ENCODE data around the gene RAB12.
"Not testable (repeated sequence)": the region's sequence is repeated elsewhere in the genome, so short reads cannot be mapped to it uniquely, and the experiment has no call there.

Gene RAB12

GRCh38 chr18:8608795-8609658 lies at the start of gene RAB12:
TSS of gene RAB12 (plus strand) at chr18:8609437. CDS start at chr18:8609440, 3 bp downstream.
- peak; percentile 89 for DNase-seq

DNA sequence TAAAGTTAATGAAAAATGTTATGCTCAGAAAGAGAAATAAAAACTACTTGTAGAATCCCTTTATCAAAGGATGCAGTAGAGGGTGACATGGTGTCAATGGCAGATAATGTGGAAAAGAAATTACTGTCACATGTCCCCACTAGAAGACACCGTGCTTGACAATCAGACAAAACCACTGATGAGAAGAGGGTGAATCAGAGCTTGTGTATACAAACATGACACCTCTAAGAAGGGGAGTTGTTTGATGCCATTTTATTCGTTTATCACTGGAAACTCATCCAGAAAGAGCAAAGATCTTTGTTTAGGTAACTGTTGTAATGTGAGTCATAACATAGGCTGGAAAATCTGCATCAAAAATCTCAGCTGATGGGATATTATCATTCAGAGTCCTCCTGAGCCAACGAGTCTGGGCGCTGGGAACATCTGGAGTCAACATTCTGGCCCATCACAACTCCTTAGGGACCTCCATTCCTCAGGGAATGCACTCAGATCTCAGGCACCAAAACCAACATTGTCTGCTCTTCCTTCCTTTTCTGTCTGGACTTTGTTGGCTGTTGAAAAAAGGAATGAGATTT lies 49.5 kb upstream of the RAB12 start:
- no peak for DNase-seq

GRCh38 chr18:8561123-8561910 lies 47.9 kb upstream of the RAB12 start:
- no peak for DNase-seq

- no peak for DNase-seq
These were observed 47.2 kb upstream of the RAB12 start for GRCh38 chr18:8562070-8562469.

DNA sequence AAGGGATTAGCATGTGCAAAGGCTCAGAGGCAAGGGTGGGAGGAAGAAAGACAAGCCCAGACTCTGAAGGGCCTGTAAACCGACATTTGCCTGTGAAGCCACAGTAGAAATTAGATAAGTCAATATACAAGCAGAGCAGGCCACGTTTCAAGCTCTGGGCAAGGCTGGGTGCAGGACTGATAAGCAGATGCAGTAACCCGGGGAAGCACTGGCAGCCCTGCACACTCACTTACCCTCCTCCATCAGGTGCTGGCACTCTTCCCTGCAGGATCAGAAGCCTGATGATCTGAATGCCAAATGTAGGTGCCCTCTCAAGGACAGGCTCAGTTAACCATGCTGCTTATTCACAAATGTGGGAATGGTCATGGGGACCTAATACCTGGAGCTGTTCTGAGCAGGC lies 46.3 kb upstream of the RAB12 start:
- DNase-seq = no peak

DNA sequence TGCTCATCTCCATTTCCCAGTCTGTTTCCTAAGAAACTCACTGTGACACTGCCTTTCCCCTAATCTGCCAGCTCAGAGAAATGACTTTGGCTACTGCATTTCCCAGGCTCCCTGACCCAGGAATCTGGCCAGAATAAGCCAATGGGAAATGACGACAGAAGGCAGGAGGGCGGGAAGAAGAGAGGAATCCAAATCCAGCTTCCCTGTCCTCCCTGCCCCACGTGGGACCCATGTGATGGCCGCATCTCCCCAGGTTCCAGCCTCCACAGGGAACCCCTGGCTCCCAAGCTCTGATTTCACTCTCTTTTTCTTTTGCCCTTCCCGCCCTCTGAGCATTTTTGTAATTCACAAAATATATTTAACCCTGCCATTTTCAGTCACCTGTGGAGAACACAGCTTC lies 37.8 kb upstream of the RAB12 start:
- DNase-seq = no peak

GRCh38 chr18:8573766-8574165 lies 35.5 kb upstream of the RAB12 start:
- not testable (repeated sequence) for DNase-seq

- DNase-seq = no peak
These were observed 24.4 kb upstream of the RAB12 start for GRCh38 chr18:8584798-8585197.

DNA sequence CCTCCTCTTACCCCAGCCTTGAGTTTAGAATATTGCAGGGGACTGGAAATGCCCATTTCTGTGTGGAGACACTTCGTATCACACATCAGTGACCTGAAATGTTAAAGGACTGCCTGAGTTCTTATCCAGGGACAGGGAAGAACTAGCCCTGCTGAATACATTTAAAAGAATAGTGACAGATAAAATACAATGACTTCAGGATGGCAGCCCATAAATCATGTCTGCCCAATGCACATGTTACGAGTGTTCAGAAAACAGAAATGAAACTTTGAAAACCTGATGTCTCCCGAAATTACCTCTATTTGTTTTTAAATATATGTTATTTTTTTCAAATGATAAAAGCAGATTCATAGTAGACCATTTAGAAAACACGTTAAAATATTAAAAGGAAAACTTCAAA lies 22.3 kb upstream of the RAB12 start:
- DNase-seq = no peak

DNA sequence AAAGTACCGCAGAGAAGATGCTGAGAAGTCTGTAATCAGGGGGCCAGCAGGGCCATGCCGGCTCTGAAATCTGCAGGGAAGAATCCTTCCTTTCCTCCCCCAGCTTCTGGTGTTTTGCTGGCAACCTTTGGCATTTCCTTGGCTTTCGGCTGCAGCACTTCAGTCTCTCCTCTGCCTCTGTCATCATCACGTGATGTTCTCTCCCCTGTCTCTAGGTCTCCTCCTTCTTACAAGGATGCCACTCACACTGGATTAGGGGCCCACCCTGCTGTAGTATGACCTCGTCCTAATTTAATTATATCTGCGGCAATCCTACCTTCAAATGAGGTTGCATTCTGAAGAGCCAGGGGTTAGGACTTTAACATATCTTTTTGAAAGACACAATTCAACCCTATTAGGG lies 13.8 kb upstream of the RAB12 start:
- DNase-seq = no peak

- no peak for DNase-seq
These were observed 7.8 kb upstream of the RAB12 start for GRCh38 chr18:8601277-8602032.

- DNase-seq = no peak
These were observed 7.2 kb upstream of the RAB12 start for GRCh38 chr18:8602040-8602439.

GRCh38 chr18:8602557-8602956 lies 6.7 kb upstream of the RAB12 start:
- DNase-seq = no peak

DNA sequence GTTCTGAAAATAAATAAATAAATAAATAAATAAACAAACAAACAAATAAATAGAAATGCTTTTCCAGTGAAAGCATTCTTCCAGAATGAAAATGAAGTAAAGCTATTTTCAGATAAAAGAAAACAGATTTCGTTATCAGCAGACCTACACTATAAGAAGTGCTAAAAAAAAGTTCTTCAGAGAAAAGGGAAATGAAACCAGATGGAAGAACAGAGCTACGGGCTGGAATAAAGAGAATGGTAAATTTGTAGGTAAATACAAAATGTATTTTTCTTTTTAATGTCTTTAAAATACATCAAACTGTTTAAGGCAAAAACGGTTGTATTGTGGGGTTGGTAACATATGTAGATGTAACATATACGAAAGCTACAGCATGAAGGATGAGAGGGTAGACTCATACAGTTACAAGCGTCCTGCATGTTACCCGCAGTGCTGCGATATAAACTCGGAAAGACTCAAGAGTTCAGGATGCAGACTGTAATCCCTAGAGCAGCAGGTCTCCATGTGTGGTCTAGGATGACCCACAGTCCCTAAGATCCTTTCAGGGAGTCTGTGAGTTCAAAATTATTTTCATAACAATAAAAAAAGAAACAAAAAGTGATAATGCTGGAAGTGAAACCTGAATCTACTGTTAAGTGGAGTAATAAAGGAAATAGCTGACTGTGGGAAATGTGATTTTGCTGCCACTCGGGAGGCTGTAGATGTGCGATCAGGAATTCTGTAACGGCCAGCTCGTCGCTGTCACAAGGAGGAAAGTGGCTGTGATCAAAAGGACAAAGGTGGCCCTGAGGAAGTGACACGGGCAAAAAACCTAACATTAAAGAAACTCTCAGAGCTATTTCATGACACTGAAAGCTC lies 5.3 kb upstream of the RAB12 start:
- DNase-seq = no peak

DNA sequence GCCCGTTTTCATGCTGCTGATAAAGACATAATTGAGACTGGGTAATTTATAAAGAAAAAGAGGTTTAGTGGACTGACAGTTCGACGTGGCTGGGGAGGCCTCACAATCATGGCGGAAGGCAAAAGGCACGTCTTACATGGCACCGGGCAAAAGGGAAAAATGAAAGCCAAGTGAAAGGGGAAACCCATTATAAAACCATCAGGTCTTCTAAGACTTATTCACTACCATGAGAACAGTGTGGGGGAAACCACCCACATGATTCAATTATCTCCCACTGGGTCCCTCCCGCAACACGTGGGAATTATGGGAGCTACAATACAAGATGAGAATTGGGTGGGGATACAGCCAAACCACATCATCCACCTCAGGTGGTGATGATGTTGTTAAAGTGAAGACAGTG lies 3.3 kb upstream of the RAB12 start:
- DNase-seq = no peak

- DNase-seq = no peak
These were observed 1.2 kb upstream of the RAB12 start for GRCh38 chr18:8607776-8608742.

DNA sequence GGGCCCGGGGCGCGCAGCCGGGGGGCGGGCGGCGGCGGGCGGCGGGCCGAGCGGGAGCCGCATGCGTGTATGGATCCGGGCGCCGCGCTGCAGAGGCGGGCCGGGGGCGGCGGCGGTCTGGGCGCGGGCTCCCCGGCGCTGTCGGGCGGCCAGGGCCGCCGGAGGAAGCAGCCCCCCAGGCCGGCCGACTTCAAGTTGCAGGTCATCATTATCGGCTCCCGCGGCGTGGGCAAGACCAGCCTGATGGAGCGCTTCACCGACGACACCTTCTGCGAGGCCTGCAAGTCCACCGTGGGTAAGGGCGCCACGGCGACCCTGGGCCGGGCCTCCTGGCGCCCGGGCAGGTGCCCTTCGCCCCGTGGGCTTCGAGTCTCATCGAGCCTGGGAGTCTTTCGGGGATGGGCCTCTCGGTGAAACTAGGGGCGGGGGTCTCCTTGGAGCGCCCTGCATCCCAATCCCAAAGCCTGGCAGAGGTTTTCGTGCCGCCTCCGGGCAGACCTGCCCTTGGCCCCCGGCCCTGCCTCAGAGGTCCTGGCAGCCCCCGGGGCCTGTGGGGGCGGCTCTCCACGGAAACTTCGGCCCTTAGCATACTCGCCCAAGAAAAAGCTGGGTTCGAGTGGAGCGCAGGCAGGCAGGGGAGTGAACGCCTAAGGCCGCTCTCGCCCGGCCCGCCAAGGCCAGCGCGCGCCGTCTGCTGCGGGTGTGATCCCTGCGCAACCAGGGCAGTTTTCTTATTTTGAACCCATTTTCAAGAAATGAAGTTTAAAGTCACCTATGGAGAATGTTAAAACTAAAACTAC lies 622 bp downstream of the RAB12 start:
- DNase-seq = no peak

DNA sequence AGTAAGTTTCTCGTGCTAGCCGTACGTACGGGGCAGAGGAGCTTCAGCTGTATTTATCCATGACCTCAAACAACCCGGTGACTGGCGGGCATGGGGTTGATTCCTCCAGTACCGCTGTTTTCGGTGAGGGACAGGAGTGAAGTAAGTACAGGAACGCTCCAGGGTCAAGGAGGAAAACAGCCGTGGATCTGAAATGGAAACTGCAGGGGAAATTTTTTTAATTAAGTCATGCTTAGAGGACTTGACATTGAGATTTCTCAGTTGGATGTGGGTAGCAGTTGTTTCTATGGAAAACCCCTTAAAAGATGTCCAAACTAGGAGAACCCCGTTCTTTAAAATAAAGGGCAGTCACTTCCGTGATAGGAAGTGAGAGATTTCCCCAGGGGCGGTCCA lies 1.2 kb downstream of the RAB12 start:
- DNase-seq = no peak

DNA sequence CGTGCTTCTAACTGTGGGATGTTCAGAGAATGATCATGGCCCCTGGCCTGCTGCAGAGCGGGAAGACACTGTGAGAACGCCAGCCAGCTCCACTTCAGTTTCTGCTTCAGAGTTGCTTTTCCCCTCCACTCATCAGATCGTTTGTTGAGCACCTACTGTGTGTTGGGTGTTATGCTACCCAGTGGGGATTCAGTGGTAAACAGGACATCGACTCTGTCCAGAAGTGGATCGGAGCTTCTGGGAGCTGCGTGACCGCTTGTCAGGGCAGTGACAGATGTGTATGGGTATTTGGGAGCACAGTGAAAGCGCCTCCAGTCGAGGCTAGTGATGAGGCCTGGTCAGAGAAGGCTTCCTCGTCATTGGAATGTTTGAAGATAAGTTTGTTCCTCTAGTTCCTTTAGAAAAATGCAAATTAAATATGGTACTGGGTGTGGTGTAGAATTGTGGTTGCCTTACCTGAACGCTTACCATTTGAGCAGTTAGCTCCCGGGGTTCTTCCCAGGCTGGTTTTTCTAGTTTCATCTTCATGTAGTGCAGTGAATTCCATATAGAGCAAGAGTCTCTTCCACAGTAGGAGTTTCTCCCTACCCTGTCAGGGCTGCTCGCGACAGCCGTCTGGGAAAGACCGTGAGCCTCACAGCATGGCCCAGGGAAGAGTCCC lies 2.8 kb downstream of the RAB12 start:
- DNase-seq = no peak
